GM18868 (cell line): Measurements from ENCODE around the gene SH3PXD2B.

Experiments used
- ATAC-seq: cut with Tn5 transposase; IDR thresholded peaks from one replicate; pipeline ENCODE4 v1.9.1; 2021; ENCODE audit warnings: mild to moderate bottlenecking, moderate library complexity; ENCODE audit not compliant: unreplicated experiment

The SH3PXD2B gene

GRCh38 chr5:172280929-172281328, 173.4 kb downstream of the SH3PXD2B start:
- ATAC-seq: no peak

GRCh38 chr5:172280317-172280716, 174.0 kb downstream of the SH3PXD2B start:
- ATAC-seq: no peak

GRCh38 chr5:172278356-172278755, 176.0 kb downstream of the SH3PXD2B start:
- no peak for ATAC-seq

- ATAC-seq: no peak
Observed at GRCh38 chr5:172276214-172276613, 178.1 kb downstream of the SH3PXD2B start.
